B cell (primary cell): ENCODE measurements around the gene SARNP. TPM values are rescaled to one million over a fixed set of nuclear protein-coding genes. Genes with fewer than 3 reads are reported as not detected.

Source experiments
- ATAC-seq: fragments of 200-7000 bp; cut with Tn5 transposase; one replicate; pipeline ENCODE4 v1.10.0; 2021; ENCODE audit warnings: low read depth, mild to moderate bottlenecking, moderate number of reproducible peaks, moderate library complexity
- CTCF ChIA-PET: fragments of 350-600 bp; sonication (Branson Sonifier 250); formaldehyde crosslinking; loops from one replicate; lab custom pipeline; 2021; ENCODE audit warnings: antibody characterized with exemption, inconsistent platforms; lab: Charles Lee
- POLR2A ChIA-PET: fragments of 350-600 bp; sonication (Branson Sonifier 250); formaldehyde crosslinking; loops from one replicate; lab custom pipeline; 2021; ENCODE audit warnings: antibody characterized with exemption; lab: Charles Lee
- DNase-seq: peaks from one replicate; pipeline ENCODE4 v3.0.0; 2013
- H2AFZ ChIP-seq: 2 replicates; pipeline ENCODE4 v1.6.1; 2012; ENCODE audit warnings: mild to moderate bottlenecking, low read depth, low read length; ENCODE audit not compliant: insufficient read depth, poor library complexity, severe bottlenecking
- H3K27ac ChIP-seq, 2 donors: 1 replicate in 1 of 2; 2 replicates in 1 of 2; pipeline ENCODE4 v1.5.1; 2012 to 2013; ENCODE audit warnings: low read length in 2 of 2, mild to moderate bottlenecking in 2 of 2, moderate library complexity in 1 of 2
- H3K27me3 ChIP-seq, 4 experiments: fragments of 200-600 bp in 1 of 4; sonication (generic) in 1 of 4; replicated peaks in 1 of 4; 1 replicate in 2 of 4; 2 replicates in 2 of 4; pipeline versions ENCODE4 v1.6.1 to v1.7.0; 2013 to 2016; ENCODE audit warnings: low read length in 3 of 4, mild to moderate bottlenecking in 2 of 4, mixed read lengths in 1 of 4, moderate library complexity in 1 of 4; ENCODE audit not compliant: insufficient read depth in 4 of 4, control insufficient read depth in 3 of 4; ENCODE audit errors: control extremely low read depth in 1 of 4
- H3K36me3 ChIP-seq, 2 experiments: replicated peaks in 1 of 2; 1 replicate in 1 of 2; 2 replicates in 1 of 2; pipeline versions ENCODE4 v1.6.1 to v1.7.1; 2013; ENCODE audit warnings: low read length in 1 of 2; ENCODE audit not compliant: insufficient read depth in 2 of 2, control insufficient read depth in 1 of 2; ENCODE audit errors: control extremely low read depth in 1 of 2, extremely low read depth in 1 of 2
- H3K4me1 ChIP-seq, 2 donors: fragments of 200-600 bp in 1 of 2; sonication (generic) in 1 of 2; 1 replicate in 1 of 2; 2 replicates in 1 of 2; pipeline versions ENCODE4 v1.5.1 to v1.6.1; 2013 to 2017; ENCODE audit warnings: low read length in 2 of 2; ENCODE audit not compliant: control insufficient read depth in 2 of 2, insufficient read depth in 2 of 2
- H3K4me2 ChIP-seq: replicated peaks from 2 replicates; pipeline ENCODE3; 2012; ENCODE audit warnings: mild to moderate bottlenecking, low read depth, low read length; ENCODE audit not compliant: poor library complexity, severe bottlenecking
- H3K4me3 ChIP-seq, 5 experiments: fragments of 200-600 bp in 1 of 5; sonication (generic) in 1 of 5; 1 replicate in 3 of 5; 2 replicates in 2 of 5; pipeline versions ENCODE4 v1.5.1 to v1.7.0; 2011 to 2016; ENCODE audit warnings: low read length in 4 of 5, mild to moderate bottlenecking in 4 of 5, low read depth in 2 of 5, control low read depth in 1 of 5, moderate library complexity in 1 of 5; ENCODE audit not compliant: insufficient read depth in 1 of 5; ENCODE audit errors: control extremely low read depth in 1 of 5, extremely low read depth in 1 of 5
- H3K79me2 ChIP-seq: fragments of 200-600 bp; sonication (generic); one replicate; pipeline ENCODE4 v1.6.0; 2016; ENCODE audit warnings: low read length; ENCODE audit not compliant: control insufficient read depth, insufficient read depth
- H3K9ac ChIP-seq: fragments of 200-600 bp; sonication (generic); 2 replicates; pipeline ENCODE4 v1.6.1; 2017; ENCODE audit warnings: mild to moderate bottlenecking, low read length, moderate library complexity
- H3K9me3 ChIP-seq, 3 donors: one replicate each; pipeline versions ENCODE4 v1.6.1 to v1.7.1; 2013; ENCODE audit warnings: low read length in 2 of 3; ENCODE audit not compliant: control insufficient read depth in 2 of 3, insufficient read depth in 1 of 3; ENCODE audit errors: control extremely low read depth in 1 of 3
- H4K20me1 ChIP-seq: 2 replicates; pipeline ENCODE4 v1.6.0; 2012; ENCODE audit warnings: mild to moderate bottlenecking, low read length; ENCODE audit not compliant: insufficient read depth, control insufficient read depth, poor library complexity, severe bottlenecking
- H3K27ac Mint-ChIP-seq: one replicate; pipeline ENCODE4 v1.8.0; 2021; ENCODE audit warnings: mixed read lengths
- H3K27me3 Mint-ChIP-seq: one replicate; pipeline ENCODE4 v1.8.0; 2021; ENCODE audit warnings: mixed read lengths
- H3K4me1 Mint-ChIP-seq: one replicate; pipeline ENCODE4 v1.8.0; 2021; ENCODE audit warnings: mixed read lengths
- H3K4me3 Mint-ChIP-seq: one replicate; pipeline ENCODE4 v1.8.0; 2021; ENCODE audit warnings: mixed read lengths
- H3K9me3 Mint-ChIP-seq: one replicate; pipeline ENCODE4 v1.8.0; 2022; ENCODE audit warnings: mixed read lengths; ENCODE audit not compliant: insufficient read depth
- CTCF ChIP-seq: fragments of 200-600 bp; IDR thresholded peaks from one replicate; pipeline ENCODE4 v1.8.0; 2022; ENCODE audit warnings: antibody characterized with exemption, mild to moderate bottlenecking
- EZH2 ChIP-seq: IDR thresholded peaks from 2 replicates; pipeline ENCODE4 v1.6.1; 2012; ENCODE audit warnings: borderline replicate concordance, low read depth, mild to moderate bottlenecking, moderate library complexity, low read length; ENCODE audit not compliant: insufficient read depth, poor library complexity, severe bottlenecking
- whole genome bisulfite sequencing: methylation state at CpG from one replicate; pipeline ENCODE4 v1.1.5; 2013; ENCODE audit warnings: missing lambda C conversion rate; ENCODE audit not compliant: insufficient coverage; 5-methylcytosine and 5-hydroxymethylcytosine counted together
- intact Hi-C: fragments of 100-400 bp; cut with micrococcal nuclease; formaldehyde crosslinking; loops from one replicate; pipeline ENCODE4 v1.10.0; 2022
- polyA plus RNA-seq: library from polyadenylated mRNA; depleted of rRNA; stranded (reverse); fragments of >200 nt; gene quantifications from 2 replicates; pipeline ENCODE4 v1.2.3, GENCODE V29; 2012
- total RNA-seq, 2 donors: library from RNA; stranded (reverse); fragments of 120-200 nt in 1 of 2; gene quantifications; 1 replicate in 1 of 2; 2 replicates in 1 of 2; pipeline versions ENCODE4 v1.2.3 to v1.2.4, GENCODE V29; 2013 to 2022

Gene SARNP
- total and polyA plus RNA-seq, 2 donors (not counting 1 experiment from before 2014, with no cell fraction given): 22.6 to 46.4 TPM

- Histone ChIP-seq H3K4me1 (no peaks in the 10 kb centered on the region), H2AFZ (no peak overlapping the region), H3K27ac (no peak overlapping the region), H3K9me3 (no peaks in the 10 kb centered on the region), H3K9ac (no peak overlapping the region), H3K4me2 (no peak overlapping the region), H4K20me1 (peaks cover 7% of the 10 kb centered on the region), H3K36me3 (peaks cover 18 to 49% of the 10 kb centered on the region in 2 experiments), H3K79me2 (peaks cover 20% of the 10 kb centered on the region), H3K27me3 (no peaks in the 10 kb centered on the region), H3K4me3 (no peak overlapping the region)
- TF ChIP-seq EZH2: no peak
- TF ChIP-seq CTCF: no peak
- POLR2A ChIA-PET: no interaction called here
- intact Hi-C loops: no loop called here
- Mint-ChIP-seq H3K4me3 (no peak overlapping the region), H3K27ac (no peak overlapping the region), H3K9me3 (no peaks in the 10 kb centered on the region), H3K27me3 (no peaks in the 10 kb centered on the region), H3K4me1 (no peaks in the 10 kb centered on the region)
- CTCF ChIA-PET: no interaction called here
- DNase-seq (no peak), ATAC-seq (no peak)
- WGBS: 100% methylated on average over 1 of the region's 3 CpGs
These were observed 39.7 kb downstream of the SARNP start for GRCh38 chr12:55777856-55778255.

GRCh38 chr12:55771736-55772135 is 45.8 kb downstream of the SARNP start:
- intact Hi-C loops: no loop called here
- Histone ChIP-seq H3K27me3 (no peaks in the 10 kb centered on the region), H3K9me3 (no peaks in the 10 kb centered on the region), H3K9ac (no peak overlapping the region), H2AFZ (no peak overlapping the region), H3K4me1 (no peaks in the 10 kb centered on the region), H3K4me3 (no peak overlapping the region), H3K79me2 (peaks cover 28% of the 10 kb centered on the region), H3K4me2 (no peak overlapping the region), H3K27ac (no peak overlapping the region), H3K36me3 (peaks cover 5 to 49% of the 10 kb centered on the region in 2 experiments), H4K20me1 (peaks cover 18% of the 10 kb centered on the region)
- Mint-ChIP-seq H3K4me3 (no peak overlapping the region), H3K27me3 (no peaks in the 10 kb centered on the region), H3K9me3 (no peaks in the 10 kb centered on the region), H3K27ac (no peak overlapping the region), H3K4me1 (no peaks in the 10 kb centered on the region)
- ChIA-PET POLR2A (no interaction called here), CTCF (no interaction called here)
- WGBS: 95% methylated on average over 6 of the region's 6 CpGs
- ATAC-seq (no peak), DNase-seq (no peak)
- TF ChIP-seq CTCF (no peak), EZH2 (no peak)
